Urothelium cell line (cell line): ENCODE measurements around the gene ZNF407.

ENCODE experiments used
- DNase-seq: peaks from one replicate; pipeline ENCODE4 v3.0.0; 2011; ENCODE audit warnings: low spot score, mixed read lengths
- FAIRE-seq: peaks from 2 replicates; lab custom pipeline; 2011; peaks lifted over from hg19 to GRCh38; lab: Jason Lieb, UNC

The ZNF407 gene

GRCh38 chr18:75036917-75037688 lies 439.4 kb downstream of the ZNF407 start:
- DNase-seq: no peak
- FAIRE-seq: no peak

- FAIRE-seq (no peak), DNase-seq (no peak)
Measured at GRCh38 chr18:75037689-75037955, 440.0 kb downstream of the ZNF407 start.

- FAIRE-seq (no peak), DNase-seq (peak; percentile 27)
Measured at GRCh38 chr18:75041586-75041985, 443.9 kb downstream of the ZNF407 start.

GRCh38 chr18:75043478-75043877 lies 445.8 kb downstream of the ZNF407 start:
- FAIRE-seq (no peak), DNase-seq (no peak)

- FAIRE-seq: no peak
- no peak for DNase-seq
Measured at GRCh38 chr18:75044296-75044695, 446.6 kb downstream of the ZNF407 start.

GRCh38 chr18:75044791-75045190 lies 447.1 kb downstream of the ZNF407 start:
- FAIRE-seq: no peak
- DNase-seq: no peak

- no peak for FAIRE-seq
Measured at GRCh38 chr18:75045272-75045671, 447.6 kb downstream of the ZNF407 start.

GRCh38 chr18:75047240-75047961 lies 449.7 kb downstream of the ZNF407 start:
- DNase-seq (no peak), FAIRE-seq (no peak)

More at GRCh38 chr18:75045272-75045671, 447.6 kb downstream of the ZNF407 start:
- DNase-seq: no peak

- no peak for FAIRE-seq
Measured at GRCh38 chr18:75048776-75049454, 451.2 kb downstream of the ZNF407 start.

GRCh38 chr18:75049455-75049789 lies 451.8 kb downstream of the ZNF407 start:
- FAIRE-seq (no peak), DNase-seq (no peak)

More at GRCh38 chr18:75048776-75049454, 451.2 kb downstream of the ZNF407 start:
- no peak for DNase-seq

GRCh38 chr18:75051757-75052156 lies 454.1 kb downstream of the ZNF407 start:
- FAIRE-seq (no peak), DNase-seq (no peak)

GRCh38 chr18:75052475-75052874 lies 454.8 kb downstream of the ZNF407 start:
- FAIRE-seq (no peak), DNase-seq (no peak)

- no peak for DNase-seq
- FAIRE-seq: no peak
Measured at GRCh38 chr18:75053028-75053629, 455.5 kb downstream of the ZNF407 start.

- DNase-seq: no peak
- no peak for FAIRE-seq
Measured at GRCh38 chr18:75054046-75054445, 456.4 kb downstream of the ZNF407 start.

- FAIRE-seq: no peak
- DNase-seq: no peak
Measured at GRCh38 chr18:75054611-75055010, 456.9 kb downstream of the ZNF407 start.

GRCh38 chr18:75057169-75057960 lies 459.7 kb downstream of the ZNF407 start:
- no peak for DNase-seq
- no peak for FAIRE-seq

GRCh38 chr18:75060185-75060584 lies 462.5 kb downstream of the ZNF407 start:
- FAIRE-seq: no peak
- DNase-seq: no peak

- no peak for DNase-seq
- FAIRE-seq: no peak
Measured at GRCh38 chr18:75062297-75062886, 464.7 kb downstream of the ZNF407 start.

- FAIRE-seq (no peak), DNase-seq (no peak)
Measured at GRCh38 chr18:75063196-75063595, 465.5 kb downstream of the ZNF407 start.
